NCI-H2029 (cell line): ENCODE measurements around the gene LPP.

ENCODE experiments used
- DNase-seq: peaks from one replicate; lab custom pipeline; 2025; lab: John Stamatoyannopoulos, UW

The LPP gene

DNA sequence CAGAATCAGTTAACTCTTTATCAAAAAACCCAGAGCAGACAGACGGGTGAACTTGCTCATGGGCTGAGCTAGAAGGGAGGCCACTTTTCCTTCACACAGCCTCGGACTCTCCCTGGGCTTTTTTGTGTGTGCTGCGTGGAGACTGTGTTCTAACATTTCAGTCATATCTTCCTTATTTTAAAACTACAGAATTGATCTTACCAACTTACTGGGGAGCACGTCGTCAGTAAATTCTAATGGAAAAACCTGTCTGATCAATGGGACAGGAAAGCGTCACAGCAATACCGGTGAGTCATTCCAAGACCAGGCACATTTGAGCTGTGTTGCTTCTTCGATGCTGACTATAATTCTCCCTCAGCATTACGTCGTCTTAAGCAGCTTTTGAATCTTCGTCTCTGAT lies 145.1 kb downstream of the LPP start:
- no peak for DNase-seq

DNA sequence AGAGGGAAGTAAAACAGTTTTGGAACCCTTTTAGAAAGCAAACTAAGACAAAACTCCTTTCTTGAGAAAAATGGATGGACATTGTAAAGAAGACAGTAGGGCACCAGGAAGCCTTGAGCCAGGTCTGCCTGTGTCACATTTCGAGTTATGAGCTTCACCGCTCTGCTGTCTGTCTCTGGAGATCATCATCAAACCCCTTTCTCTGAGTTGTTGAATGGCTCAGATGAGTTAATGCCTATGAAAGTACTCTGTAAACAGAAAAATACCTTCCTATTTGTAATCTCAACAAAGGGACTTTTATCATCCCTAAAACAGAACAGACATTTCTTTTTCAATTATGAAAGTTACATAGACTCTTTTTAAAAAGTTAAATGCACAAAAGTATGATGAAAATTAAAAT lies 145.8 kb downstream of the LPP start:
- no peak for DNase-seq

DNA sequence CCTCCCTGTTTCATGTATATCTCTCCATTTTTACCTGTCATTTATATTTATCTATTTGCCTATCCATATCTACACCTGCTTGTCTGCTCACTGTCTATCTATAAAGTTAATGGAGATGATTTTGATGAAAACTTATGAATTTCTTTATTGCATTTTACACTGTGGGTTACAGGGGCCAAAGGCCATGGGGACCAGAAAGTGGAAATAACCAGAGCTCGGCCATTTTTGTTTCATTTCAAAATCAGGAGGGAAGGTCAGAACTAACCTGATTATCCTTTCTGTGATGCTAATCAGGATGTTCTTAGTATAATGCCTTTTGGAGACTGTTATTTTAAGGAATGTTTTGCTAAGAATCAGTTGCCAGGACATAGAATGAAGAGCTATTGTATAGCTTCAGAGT lies 147.2 kb downstream of the LPP start:
- DNase-seq, result no peak

DNA sequence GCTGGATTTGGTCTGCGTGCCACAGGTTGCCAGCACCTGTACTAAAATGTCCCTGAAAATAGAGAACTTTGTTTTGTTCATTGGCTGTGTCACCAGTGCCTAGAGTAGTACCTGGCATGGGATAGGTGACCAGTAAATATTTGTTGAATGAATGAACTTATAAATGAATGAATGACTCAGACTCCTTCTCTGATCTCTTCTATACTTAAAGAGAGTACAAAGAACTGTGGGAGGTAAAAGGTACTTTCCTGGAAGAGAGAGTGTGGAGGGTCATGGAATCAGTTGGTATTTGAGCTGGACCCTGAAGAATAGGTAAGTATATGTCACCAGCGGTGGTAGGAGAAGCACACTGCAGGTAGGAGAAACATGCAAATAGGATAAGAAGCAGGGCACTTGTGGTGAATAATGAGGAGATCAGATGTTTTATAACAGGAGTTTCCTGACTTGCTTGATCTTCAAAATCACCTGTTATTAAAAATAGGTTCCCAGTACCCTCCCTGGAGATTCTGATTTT lies 149.4 kb downstream of the LPP start:
- no peak for DNase-seq

DNA sequence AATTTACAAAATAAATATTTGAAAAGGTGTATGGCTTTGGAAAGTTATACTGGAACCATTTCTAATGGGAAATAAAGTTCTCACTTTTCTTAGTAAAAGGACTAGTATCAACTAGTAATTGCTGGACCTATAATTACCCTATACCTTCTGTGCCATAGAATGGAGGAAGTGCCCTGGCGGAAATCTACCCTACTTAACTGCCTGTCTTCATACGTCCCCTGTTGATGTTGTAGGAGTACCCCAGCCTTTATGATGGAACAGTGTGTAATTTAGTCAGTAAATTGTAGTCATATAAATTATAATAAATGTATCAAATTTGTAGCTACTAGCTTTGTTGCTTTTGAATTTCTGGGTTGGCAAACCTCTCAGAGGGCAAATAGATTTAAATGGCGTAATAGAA lies 149.9 kb downstream of the LPP start:
- no peak for DNase-seq

DNA sequence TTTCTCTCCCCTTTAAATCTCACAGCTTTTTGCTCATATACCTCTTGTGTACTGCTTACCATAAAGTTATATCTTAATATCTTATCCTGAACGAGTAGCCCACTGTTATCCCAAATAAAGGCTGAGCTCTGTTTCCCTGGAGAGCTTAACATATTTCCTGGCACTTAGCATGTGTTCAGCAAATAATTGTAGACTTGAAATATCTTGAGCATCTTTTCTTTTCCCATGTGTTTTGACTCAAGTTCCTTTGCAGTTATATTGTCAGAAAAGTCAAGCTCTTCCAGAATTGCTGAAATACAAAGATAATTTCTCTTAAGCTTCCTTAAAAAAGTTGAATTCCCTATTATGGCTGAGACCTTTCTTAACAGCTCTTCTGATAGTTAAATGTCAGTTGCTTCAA lies 150.5 kb downstream of the LPP start:
- no peak for DNase-seq

DNA sequence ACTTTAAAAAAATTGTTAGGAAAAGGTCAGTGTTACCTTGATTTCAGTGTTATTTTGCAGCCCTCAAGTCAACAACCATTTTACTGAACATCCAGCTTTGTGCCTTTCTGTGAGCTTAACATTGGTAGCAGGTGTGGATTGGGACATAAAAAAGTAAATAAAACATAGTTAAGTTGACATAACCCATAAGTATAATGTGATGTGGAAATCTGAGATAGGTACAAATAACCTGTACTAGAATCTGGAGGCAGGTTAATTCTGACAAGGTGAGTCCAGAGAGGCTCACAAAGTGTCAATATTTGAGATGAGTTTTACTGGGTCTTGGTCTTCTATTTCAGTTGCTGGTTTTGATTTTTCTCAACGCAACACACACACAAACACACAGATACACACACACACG lies 151.3 kb downstream of the LPP start:
- DNase-seq, result no peak

DNA sequence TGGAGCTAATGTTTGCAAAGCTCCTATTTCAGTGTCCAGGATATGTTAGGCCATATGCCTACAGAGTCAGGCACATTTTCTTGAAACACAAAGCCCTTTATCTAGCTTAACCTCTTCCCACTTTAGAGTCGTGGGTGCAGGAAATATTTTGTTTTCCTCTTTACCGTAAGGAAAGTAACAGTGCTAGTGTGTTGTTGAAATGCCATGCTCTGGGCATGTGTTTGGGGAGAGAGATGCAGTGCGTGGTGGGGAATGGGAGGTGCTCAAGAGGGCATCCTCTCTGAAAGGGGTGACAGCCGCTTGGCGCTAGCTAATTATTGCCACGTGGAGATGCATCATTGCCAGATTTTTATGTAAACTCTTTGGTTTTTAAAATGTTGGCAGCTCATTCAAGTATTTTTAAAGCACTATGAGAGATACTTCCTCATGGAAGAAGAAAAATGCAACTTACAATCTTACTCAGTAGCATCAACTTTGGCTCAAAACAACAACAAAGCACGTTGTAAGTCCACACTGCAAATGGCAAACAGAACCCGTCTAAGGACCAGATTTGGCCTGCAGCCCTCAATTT lies 152.6 kb downstream of the LPP start:
- no peak for DNase-seq

DNA sequence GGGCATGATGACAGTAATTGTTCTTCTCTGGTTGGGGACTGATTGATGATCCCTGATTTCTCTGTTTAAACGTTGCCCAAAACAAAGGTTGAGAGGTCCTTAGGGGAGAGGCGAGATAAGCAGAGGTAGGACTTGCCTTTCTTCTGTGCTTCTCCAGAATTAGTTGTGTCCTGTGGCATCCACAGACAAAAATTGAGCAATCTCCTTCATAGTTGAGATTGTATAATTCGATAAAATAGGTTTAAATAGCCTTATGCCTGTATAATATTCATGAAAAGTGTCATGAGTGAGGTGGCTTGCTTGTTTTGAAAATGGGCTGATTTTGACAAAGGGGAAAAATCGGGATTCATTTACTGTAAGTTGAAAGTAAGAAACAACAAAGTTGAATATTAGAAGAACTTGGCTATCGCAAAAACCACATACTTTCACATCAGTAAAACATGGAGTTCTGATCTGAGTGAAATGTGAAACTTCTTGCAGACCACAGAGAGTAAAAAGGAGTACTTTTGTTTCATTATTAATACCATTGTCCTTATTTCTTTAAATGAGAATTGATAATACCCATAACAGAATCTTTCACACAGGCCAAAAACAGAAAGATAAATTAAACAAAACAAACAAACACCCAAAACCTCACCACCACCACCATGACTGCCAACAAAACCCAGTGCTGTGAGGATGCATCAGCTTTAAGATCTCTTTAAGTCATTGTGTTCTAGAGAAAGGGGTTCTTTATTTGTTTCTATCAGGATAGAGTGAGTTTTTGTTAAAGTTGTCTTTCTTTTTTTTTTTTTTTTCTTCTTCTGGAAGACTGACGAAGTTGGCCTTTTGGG lies 155.7 kb downstream of the LPP start:
- no peak for DNase-seq

DNA sequence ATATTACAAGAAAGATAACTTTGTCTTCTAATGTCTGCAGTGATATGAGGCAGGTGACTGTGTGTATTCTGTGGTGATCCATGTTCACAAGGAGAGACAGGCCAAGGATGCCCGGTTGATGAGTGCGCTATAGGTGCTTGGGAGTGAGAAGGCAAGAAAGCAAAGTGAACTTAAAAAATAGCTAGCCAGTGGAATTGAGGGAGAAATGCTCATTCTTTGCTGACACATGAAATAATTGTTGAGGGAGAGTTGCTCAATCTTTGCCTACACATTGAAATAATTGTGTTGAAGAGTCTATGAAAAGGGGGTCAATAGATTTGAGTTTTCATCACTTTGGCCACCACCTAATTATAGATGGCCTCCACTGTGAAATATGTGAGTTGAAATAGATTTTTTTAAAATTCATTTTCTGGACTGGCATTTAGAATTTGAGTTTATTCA lies 156.3 kb downstream of the LPP start:
- no peak for DNase-seq

DNA sequence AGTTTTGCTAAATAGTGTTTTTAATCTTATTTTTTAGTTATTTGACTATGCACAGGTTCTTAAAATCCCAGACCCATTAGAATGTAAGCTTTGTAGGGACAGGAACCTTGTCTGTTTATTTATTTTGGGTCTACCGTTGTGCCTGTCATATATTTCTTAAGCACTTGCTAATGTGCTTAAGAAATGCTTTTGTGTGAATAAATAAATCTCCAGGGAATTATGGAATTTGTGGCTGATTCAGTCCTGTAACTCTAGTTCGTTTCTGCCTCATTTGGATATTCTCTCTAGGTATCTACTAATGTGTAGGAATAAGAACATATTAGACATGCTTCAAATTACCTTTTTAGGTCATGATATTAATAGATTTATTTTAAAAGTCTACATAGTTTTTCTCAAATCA lies 161.6 kb downstream of the LPP start:
- DNase-seq, result no peak

DNA sequence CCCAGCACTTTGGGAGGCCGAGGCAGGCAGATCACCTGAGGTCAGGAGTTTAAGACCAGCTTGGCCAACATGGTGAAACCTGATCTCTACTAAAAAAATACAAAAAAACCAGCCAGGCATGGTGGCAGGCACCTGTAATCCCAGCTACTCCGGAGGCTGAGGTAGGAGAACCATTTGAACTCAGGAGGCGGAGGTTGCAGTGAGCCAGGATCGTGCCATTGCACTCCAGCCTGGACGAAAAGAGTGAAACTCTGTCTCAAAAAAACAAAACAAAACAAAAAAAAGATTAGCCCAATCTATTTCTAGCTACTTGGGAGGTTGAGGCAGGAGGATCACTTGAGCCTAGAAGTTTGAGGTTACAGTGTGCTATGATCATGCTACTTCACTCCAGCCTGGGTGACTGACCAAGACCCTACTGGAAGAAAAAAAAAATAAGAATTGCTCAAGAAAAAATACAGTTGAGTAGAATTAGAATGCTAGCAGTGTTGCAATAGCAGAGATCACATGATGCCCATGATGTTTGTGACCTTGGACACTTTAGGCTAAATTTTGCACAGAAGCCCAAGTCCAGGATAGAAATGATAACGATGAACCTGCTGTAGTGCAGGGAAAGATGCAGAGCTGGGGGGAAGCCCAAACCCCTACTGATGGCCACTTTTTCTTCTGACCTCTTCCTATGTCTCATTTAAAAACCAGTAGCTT lies 162.2 kb downstream of the LPP start:
- DNase-seq, result no peak

DNA sequence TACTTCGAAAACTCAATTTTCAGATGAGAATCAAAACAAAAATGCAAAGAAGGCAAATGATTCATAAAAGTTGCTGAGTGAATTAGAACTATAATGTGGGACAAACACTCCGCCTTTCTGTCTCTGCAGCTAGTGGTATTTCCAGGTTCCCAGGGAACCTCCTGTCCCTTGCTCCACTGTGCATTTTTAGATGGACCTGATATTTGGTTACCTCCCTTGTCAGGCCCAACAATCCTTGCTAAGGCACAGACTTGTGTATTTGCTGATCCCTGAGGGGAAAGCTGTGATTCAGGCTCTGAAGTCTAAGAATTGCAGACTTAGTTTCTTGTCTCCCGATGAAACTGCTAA lies 162.7 kb downstream of the LPP start:
- no peak for DNase-seq

DNA sequence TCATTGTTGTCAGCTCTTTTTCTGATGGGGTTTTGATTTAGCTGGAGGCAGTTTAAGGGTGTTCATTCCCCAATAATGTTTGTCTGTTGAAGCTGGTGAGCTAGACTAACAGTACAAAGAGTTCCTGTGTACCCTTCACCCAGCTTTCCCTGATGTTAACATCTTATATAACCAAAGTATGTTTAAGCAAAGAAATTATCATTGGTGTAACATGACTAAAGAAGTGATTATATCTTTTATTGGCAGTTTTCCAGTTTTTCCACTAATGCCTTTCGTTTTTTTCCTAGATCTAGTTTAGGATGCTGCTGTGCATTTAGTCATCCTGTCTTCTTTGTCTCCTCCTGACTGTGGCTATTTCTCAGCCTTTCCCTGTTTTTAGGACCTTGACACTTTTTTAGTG lies 165.6 kb downstream of the LPP start:
- no peak for DNase-seq

DNA sequence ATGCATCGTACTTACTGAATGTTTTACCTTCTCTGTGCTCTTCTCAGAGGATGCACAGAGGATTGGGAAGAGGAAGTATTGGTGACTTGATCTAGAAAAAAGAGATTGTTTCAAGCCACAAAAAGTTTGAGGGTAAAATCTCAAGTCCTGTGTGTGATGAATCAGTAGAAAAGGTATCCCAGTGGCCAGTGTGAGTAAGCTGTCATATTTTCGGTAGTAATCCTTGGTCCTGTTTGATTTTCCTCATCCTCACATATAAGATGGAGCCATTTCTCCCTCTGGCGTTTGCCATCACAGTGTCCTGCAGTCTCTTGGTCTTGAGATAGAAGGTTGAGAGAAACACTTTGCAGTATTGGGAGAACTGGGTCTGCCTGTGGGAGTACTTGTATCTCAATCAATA lies 166.8 kb downstream of the LPP start:
- DNase-seq, result no peak

DNA sequence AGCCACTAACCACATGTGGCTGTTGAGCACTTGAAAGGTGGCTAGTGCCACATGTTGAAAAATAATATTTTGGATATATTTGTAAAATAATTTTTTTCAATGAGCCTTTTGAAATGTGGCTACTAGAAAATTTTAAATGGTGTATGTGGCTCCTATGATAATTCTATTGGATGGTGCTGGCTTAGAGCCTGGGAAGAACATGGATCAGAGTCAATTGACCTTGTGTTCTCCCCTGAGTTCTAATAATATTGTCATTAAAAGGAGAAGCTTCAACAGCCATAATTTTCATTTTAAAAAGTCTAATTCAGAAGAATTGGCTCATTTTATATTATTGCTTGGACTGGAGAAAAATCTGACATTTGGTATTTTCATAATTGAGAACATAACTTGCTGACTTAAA lies 167.3 kb downstream of the LPP start:
- no peak for DNase-seq

DNA sequence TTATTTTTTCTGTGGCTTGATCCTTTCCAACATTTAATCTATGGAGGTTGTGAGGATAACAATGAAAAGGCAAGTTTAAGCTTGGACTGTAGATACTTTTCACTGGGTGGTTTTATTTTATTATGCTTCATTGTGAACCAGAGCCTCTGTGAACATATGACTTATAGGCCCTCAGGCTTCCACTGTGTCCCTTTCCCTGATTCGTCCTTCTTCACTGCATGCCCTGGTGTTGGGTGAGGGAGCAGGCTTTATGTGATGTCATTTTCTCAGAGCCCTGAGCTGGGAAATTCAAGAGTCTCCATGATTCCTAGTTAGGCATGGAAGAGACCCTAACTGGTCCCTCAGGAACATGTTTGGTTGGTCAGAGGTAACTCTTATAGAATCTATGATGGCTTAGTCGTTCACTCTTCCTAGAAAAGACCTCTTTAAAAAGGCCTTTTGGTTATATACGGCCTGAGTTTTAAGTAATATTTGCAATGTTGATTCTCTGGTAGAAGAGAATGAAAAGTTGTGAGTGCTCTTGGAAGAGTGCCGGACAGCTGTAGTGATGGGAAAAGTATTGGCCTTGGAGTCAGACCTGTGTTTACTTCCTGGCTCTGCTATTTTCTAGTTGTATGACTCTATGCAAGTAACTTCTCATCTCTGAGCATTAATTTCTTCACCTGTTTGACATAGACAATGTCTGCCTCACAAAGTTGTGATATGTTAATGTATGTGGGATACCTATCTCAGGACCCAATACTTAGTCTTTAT lies 168.4 kb downstream of the LPP start:
- DNase-seq, result no peak

DNA sequence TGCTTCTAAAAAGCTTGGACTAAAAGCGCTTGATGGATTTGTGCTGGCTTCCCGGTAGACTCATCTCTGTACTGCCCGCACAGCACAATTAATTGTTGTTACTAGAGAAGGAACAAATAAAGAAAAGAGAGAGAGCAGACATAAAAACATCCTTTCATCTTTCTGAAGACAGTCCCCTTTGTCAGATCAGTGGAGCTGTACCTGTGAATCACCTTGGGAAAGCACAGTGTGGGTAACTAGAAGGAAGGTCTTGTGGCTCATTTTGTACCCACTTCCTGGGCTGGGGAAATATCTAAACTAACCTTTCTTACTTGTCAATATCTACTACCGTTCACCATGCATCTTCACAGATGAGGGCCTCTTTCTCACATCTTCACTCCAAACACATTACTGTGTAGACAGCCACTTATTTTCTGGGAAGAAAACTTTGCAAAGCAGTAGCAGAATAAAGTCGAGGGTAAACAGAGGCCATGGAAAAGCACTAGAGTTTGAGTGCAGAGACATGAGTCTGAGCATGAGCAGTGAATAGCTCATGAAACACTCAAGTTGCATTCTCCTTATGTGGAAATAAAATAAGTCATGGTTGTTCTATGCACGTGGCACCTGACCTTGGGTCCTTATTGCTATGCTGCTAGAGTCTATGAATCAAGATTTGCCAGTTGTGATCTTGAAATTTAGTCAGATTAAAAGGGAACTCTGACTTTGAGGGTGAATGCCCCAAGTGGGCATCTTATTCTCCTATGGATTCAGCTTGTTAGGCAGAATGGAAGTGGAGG lies 169.3 kb downstream of the LPP start:
- no peak for DNase-seq

DNA sequence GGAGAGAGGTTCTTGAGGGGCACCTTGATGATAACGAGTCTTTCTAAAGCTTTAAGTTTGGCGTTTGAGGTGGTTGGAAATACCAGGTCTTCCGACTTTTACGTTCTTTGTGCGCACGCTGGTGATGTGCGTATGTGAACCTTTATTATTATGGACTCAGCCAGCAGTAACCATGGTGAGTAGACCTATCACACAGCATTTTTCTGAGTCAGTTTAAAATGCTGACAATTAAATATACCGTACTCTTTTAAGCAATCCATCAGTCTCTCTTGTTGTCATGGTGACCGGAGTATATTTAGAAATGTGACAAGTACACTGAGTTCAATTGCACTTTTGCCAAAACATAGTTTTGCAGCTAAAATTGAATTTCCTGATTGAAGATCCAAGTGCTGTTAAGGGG lies 172.2 kb downstream of the LPP start:
- no peak for DNase-seq

DNA sequence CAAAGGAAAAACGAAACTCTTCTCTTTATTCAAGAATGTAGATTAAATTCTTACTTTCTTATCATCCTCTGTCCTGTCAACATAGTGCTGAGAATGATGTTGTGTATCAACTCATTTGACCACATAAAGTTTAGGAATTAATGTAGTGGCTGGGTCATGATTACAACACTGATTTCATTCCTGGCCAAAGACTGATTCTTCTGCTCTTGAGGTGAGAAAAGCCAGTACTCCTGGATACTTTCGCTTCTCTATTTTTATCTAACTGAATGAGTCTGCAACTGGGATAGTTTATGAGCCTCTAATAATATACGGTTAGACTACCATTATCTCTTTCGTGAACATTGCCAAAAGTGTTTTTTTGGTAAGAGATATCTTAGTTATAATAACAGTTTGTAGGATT lies 173.0 kb downstream of the LPP start:
- no peak for DNase-seq

DNA sequence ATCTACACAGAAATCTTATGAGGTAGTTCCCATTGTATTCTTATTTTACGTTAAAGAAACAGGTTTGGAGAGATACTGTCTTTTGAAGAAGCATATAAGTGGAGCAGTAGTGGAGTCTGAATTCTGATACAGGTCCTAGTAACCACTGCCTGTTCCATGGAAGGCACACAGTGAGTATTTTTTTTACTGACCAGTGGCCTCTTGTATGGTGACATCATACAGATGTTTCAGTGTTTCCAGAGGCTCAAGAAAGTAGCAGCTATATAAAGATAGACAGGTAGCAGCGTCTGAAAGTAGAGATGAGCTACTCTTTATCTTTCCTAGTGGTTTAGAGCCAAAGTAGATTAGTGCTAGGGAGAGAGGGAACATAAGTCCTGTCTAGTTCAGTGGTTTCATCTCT lies 173.5 kb downstream of the LPP start:
- DNase-seq, result no peak

DNA sequence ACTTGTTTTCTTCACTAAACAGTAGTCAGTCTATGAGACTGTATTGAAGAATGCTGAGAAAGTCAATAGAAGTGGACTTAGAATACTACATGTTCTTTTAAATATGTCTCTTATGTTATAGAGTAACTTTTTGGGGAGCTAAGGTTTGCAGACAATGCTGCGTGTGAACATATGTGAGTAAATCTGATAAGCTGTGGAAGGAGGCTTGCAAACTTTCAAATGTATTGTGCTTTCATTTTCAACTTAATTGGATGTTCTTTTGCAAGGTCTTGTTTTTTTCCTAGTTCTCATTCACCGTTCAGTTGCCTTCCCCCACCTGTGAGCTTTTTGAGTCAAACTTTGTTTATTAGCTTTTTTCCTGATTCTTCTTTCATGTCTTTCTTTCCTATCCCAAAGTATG lies 176.2 kb downstream of the LPP start:
- DNase-seq, result no peak
